SU-DHL-6 (cell line): Measurements from ENCODE around the gene TNXB.
"Not testable (repeated sequence)": the region's sequence is repeated elsewhere in the genome, so short reads cannot be mapped to it uniquely, and the experiment has no call there.

ENCODE experiments used
- H2AFZ ChIP-seq: fragments of 200-600 bp; sonication (generic); 2 replicates; pipeline ENCODE4 v1.6.1; 2014; ENCODE audit warnings: low read depth, mild to moderate bottlenecking, moderate library complexity, mixed read lengths, antibody characterized with exemption, low read length; ENCODE audit not compliant: severe bottlenecking
- H3F3A ChIP-seq: fragments of 200-600 bp; shearing (Covaris generic); 2 replicates; pipeline ENCODE4 v1.6.0; 2016; ENCODE audit warnings: antibody characterized with exemption, mild to moderate bottlenecking; ENCODE audit not compliant: insufficient read depth
- H3K27ac ChIP-seq: fragments of 200-600 bp; sonication (generic); 2 replicates; pipeline ENCODE4 v1.5.1; 2016; ENCODE audit warnings: low read depth, mild to moderate bottlenecking, low read length, moderate library complexity, mixed read lengths
- H3K27me3 ChIP-seq: fragments of 200-600 bp; sonication (generic), shearing (Covaris generic); 2 replicates; pipeline ENCODE4 v1.6.0; 2014; ENCODE audit warnings: mild to moderate bottlenecking, low read length
- H3K36me3 ChIP-seq: fragments of 200-600 bp; sonication (generic); 2 replicates; pipeline ENCODE4 v1.6.1; 2014; ENCODE audit warnings: mild to moderate bottlenecking, low read length, mixed read lengths
- H3K4me2 ChIP-seq: fragments of 300-600, 200-600 bp; shearing (Covaris generic), sonication (generic); 2 replicates; pipeline ENCODE4 v1.6.0; 2014; ENCODE audit warnings: low read length, low read depth, mild to moderate bottlenecking; ENCODE audit not compliant: poor library complexity, severe bottlenecking
- H3K4me3 ChIP-seq: fragments of 200-600 bp; sonication (generic); 2 replicates; pipeline ENCODE4 v1.5.1; 2014; ENCODE audit warnings: antibody characterized with exemption, low read length, mild to moderate bottlenecking, mixed read lengths; ENCODE audit not compliant: insufficient read depth, poor library complexity, severe bottlenecking
- H3K79me2 ChIP-seq: fragments of 200-600 bp; sonication (generic); 2 replicates; pipeline ENCODE4 v1.6.1; 2014; ENCODE audit warnings: mild to moderate bottlenecking, low read length, moderate library complexity; ENCODE audit not compliant: insufficient read depth
- H3K9ac ChIP-seq: fragments of 200-600 bp; sonication (generic); 2 replicates; pipeline ENCODE4 v1.7.0; 2014; ENCODE audit warnings: mild to moderate bottlenecking, low read length
- H3K9me2 ChIP-seq: fragments of 200-600 bp; sonication (generic); replicated peaks from 2 replicates; pipeline ENCODE4 v1.6.1; 2014; ENCODE audit warnings: low read length; ENCODE audit not compliant: insufficient read depth
- H3K9me3 ChIP-seq: fragments of 200-600 bp; sonication (generic); 2 replicates; pipeline ENCODE4 v1.6.1; 2014; ENCODE audit warnings: low read length, mixed read lengths; ENCODE audit not compliant: insufficient read depth
- H4K20me1 ChIP-seq: fragments of 200-600 bp; sonication (generic); 2 replicates; pipeline ENCODE4 v1.6.1; 2014; ENCODE audit warnings: low read depth, mild to moderate bottlenecking, antibody characterized with exemption, low read length, moderate library complexity, mixed read lengths
- EZH2phosphoT487 ChIP-seq: fragments of 200-600 bp; sonication (generic), shearing (Covaris generic); conservative IDR thresholded peaks from 2 replicates; pipeline ENCODE4 v1.6.1; 2018; ENCODE audit warnings: mild to moderate bottlenecking, antibody characterized with exemption, low read length, moderate library complexity, mixed read lengths
- TF ChIP-seq, protein P1 (sequence below): fragments of 200-600 bp; sonication (generic); IDR thresholded peaks from one replicate; pipeline ENCODE4 v1.5.1; 2017; ENCODE audit warnings: antibody characterized with exemption, mild to moderate bottlenecking, low read length, moderate library complexity; ENCODE audit not compliant: insufficient read depth, poor library complexity, severe bottlenecking

The TNXB gene

DNA sequence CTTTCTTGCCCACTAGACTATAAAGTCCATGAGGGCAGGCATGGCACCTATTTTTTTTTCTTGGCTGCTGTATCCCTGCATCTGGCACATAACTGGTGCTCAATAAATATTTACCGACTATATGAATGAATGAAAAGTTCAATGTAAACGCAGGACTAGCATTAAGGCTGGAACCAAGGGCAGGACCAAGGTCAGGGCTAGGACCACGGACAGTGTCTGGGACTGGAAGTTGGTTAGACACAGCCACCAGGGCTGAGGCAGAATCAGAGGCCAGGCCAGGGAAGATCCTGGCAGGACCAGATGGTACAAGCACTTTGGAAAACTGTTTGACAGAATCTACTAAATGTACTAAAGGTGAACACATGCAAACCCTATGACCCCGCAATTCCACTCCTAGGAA is 3.7 kb downstream of the TNXB start:
- H3K9me3 ChIP-seq, result no peaks in the 10 kb centered on the region
- TF ChIP-seq EZH2phosphoT487, result no peak
- TF ChIP-seq, protein P1, sequence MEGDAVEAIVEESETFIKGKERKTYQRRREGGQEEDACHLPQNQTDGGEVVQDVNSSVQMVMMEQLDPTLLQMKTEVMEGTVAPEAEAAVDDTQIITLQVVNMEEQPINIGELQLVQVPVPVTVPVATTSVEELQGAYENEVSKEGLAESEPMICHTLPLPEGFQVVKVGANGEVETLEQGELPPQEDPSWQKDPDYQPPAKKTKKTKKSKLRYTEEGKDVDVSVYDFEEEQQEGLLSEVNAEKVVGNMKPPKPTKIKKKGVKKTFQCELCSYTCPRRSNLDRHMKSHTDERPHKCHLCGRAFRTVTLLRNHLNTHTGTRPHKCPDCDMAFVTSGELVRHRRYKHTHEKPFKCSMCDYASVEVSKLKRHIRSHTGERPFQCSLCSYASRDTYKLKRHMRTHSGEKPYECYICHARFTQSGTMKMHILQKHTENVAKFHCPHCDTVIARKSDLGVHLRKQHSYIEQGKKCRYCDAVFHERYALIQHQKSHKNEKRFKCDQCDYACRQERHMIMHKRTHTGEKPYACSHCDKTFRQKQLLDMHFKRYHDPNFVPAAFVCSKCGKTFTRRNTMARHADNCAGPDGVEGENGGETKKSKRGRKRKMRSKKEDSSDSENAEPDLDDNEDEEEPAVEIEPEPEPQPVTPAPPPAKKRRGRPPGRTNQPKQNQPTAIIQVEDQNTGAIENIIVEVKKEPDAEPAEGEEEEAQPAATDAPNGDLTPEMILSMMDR, result no peak
- no peaks in the 10 kb centered on the region for H3K79me2 ChIP-seq
- H3K4me3 ChIP-seq, result no peak overlapping the region
- H3K36me3 ChIP-seq, result no peaks in the 10 kb centered on the region
- H3K4me2 ChIP-seq, result no peak overlapping the region
- no peak overlapping the region for H3K27ac ChIP-seq
- H3K9me2 ChIP-seq, result no peaks in the 10 kb centered on the region
- H3K27me3 ChIP-seq, result no peaks in the 10 kb centered on the region
- H2AFZ ChIP-seq, result no peak overlapping the region
- no peak overlapping the region for H3K9ac ChIP-seq
- no peaks in the 10 kb centered on the region for H3F3A ChIP-seq
- H4K20me1 ChIP-seq, result no peaks in the 10 kb centered on the region

DNA sequence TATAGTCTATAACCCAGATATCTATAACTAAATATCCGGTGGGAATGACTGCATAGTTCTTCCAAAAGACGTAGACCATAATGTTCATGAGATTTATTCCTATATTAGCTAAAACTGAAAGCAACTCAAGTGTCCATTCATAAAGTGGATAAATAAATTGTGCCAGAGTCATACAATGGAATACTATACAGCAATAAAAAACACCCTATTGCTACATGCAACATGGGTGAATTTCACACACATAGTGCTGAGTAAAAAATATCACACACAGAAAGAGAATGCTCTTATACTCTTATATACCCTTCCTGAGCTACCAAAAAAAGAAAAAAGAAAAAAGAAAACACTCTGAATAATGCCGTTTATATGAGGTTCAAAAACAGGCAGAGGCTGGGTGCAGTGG is 6.9 kb downstream of the TNXB start:
- no peak overlapping the region for H3K27ac ChIP-seq
- no peak overlapping the region for H3K4me3 ChIP-seq
- H3K36me3 ChIP-seq, result no peaks in the 10 kb centered on the region
- no peak overlapping the region for H2AFZ ChIP-seq
- H3K27me3 ChIP-seq, result no peaks in the 10 kb centered on the region
- no peak for TF ChIP-seq EZH2phosphoT487
- TF ChIP-seq, protein P1, result no peak
- H3F3A ChIP-seq, result no peaks in the 10 kb centered on the region
- no peaks in the 10 kb centered on the region for H3K79me2 ChIP-seq
- H3K9ac ChIP-seq, result no peak overlapping the region
- H3K4me2 ChIP-seq, result no peak overlapping the region
- H3K9me2 ChIP-seq, result no peaks in the 10 kb centered on the region
- H4K20me1 ChIP-seq, result no peaks in the 10 kb centered on the region
- no peaks in the 10 kb centered on the region for H3K9me3 ChIP-seq

DNA sequence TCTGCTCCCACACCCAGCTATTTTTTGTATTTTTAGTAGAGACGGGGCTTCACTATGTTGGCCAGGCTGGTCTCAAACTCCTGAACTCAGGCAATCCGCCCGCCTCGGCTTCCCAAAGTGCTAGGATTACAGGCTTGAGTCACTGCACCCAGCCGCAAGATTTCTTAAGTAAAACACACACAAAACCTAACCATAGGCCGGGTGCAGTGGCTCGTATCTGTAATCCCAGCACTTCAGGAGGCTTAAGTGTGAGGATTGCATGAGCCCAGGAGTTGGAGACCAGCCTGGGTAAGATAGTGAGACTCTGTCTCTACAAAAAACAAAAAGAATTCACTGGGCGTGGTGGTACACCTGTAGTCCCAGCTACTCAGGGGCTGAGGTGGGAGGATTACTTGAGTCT is 8.9 kb downstream of the TNXB start:
- H3K27ac ChIP-seq, H3K79me2 ChIP-seq, H3K9me3 ChIP-seq, H3K4me2 ChIP-seq, H3F3A ChIP-seq, H3K9me2 ChIP-seq, H2AFZ ChIP-seq, H3K27me3 ChIP-seq, H3K9ac ChIP-seq, H4K20me1 ChIP-seq, H3K36me3 ChIP-seq, H3K4me3 ChIP-seq: not testable (repeated sequence)

DNA sequence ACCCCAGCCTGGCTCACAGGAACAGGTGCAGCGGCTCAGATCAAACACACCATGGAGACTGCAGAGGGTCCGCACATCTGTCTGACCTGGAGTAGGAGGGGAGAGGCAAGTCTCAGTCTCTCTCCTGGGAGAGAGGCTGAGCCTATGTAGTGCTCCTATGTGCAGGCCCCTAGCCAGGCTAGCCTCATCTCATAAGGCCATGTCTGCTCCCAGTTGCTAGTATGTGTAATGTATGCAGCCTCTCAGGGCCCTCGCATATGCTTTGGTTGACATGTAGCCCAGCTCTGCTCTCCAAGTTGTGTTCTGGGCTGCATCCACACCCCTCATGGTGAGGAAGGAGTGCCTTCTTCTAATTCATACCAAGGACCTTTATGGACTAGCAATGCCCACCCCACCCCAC is 11.8 kb downstream of the TNXB start:
- H3K27ac ChIP-seq, result no peak overlapping the region
- H4K20me1 ChIP-seq, result no peaks in the 10 kb centered on the region
- no peaks in the 10 kb centered on the region for H3K36me3 ChIP-seq
- H3K27me3 ChIP-seq, result no peaks in the 10 kb centered on the region
- no peak overlapping the region for H2AFZ ChIP-seq
- no peak overlapping the region for H3K4me3 ChIP-seq
- H3K9ac ChIP-seq, result no peak overlapping the region
- no peaks in the 10 kb centered on the region for H3F3A ChIP-seq
- no peak overlapping the region for H3K4me2 ChIP-seq
- H3K9me3 ChIP-seq, result no peaks in the 10 kb centered on the region
- H3K9me2 ChIP-seq, result no peaks in the 10 kb centered on the region
- H3K79me2 ChIP-seq, result no peaks in the 10 kb centered on the region
- TF ChIP-seq EZH2phosphoT487, result no peak
- TF ChIP-seq, protein P1, result no peak
